GM12891 (cell line): ENCODE measurements around the gene NR6A1.

Experiments
- DNase-seq: peaks from one replicate; pipeline ENCODE4 v3.0.0; 2011; ENCODE audit warnings: low spot score; ENCODE audit not compliant: insufficient read length
- FAIRE-seq: peaks from 2 replicates; lab custom pipeline; 2011; peaks lifted over from hg19 to GRCh38; lab: Jason Lieb, UNC
- PAX5 ChIP-seq: IDR thresholded peaks from 2 replicates; pipeline ENCODE4 v1.6.1; 2011; ENCODE audit warnings: low read length, moderate library complexity, mild to moderate bottlenecking; ENCODE audit not compliant: insufficient read depth, severe bottlenecking
- POLR2A ChIP-seq: IDR thresholded peaks from 2 replicates; pipeline ENCODE4 v1.6.1; 2011; ENCODE audit warnings: low read depth, low read length, control low read depth
- POLR2AphosphoS5 ChIP-seq: IDR thresholded peaks from 2 replicates; pipeline ENCODE4 v1.6.1; 2011; ENCODE audit warnings: low read depth, low read length, control low read depth
- POU2F2 ChIP-seq: IDR thresholded peaks from 2 replicates; pipeline ENCODE4 v1.6.1; 2011; ENCODE audit warnings: low read depth, mild to moderate bottlenecking, control low read depth, low read length, moderate library complexity
- SPI1 ChIP-seq: IDR thresholded peaks from 2 replicates; pipeline ENCODE4 v1.6.1; 2011; ENCODE audit warnings: low read depth, low read length, control low read depth
- TAF1 ChIP-seq: IDR thresholded peaks from 2 replicates; pipeline ENCODE4 v1.6.1; 2011; ENCODE audit warnings: low read depth, low read length, control low read depth

The NR6A1 gene

DNA sequence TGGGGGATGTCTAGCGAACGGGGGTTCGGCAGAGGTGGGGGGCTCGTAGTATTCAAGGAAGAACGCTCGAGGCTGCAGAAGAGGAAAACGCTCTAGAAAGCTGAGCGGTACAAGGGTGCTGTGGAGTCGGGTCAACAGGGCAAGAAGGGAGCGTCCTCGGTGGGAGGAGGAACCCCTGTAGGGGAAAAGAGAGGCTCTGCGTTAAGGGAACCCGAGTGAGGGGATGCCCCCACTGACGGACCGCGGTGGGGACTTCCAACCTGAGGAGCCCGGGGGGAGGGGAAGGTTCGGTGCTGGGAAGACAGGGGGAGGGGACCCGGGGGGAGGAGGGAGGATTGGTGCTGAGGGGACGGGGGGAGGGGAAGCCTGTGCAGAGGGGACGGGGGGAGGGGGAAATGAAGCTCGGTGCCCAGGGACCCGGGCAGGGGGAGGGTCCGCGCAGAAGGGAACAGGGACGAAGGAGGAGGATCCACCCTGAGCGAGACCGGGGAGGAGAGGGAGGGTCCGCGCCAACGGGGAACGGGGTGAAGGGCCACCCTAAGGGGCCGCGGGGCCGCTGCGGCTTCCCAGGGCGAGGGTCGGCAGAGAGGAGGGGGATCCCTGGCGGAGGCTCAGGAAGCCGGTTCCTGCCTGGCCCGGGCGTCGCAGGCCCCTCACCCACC, 621 bp downstream of the NR6A1 start:
- DNase-seq (no peak), FAIRE-seq (no peak)
- TF ChIP-seq POLR2AphosphoS5, result no peak
- no peak; the same call in 1 of the 2 replicates for TF ChIP-seq POLR2A
- TF ChIP-seq TAF1, result no peak
- no peak for TF ChIP-seq SPI1
- no peak for TF ChIP-seq POU2F2
- no peak for TF ChIP-seq PAX5

DNA sequence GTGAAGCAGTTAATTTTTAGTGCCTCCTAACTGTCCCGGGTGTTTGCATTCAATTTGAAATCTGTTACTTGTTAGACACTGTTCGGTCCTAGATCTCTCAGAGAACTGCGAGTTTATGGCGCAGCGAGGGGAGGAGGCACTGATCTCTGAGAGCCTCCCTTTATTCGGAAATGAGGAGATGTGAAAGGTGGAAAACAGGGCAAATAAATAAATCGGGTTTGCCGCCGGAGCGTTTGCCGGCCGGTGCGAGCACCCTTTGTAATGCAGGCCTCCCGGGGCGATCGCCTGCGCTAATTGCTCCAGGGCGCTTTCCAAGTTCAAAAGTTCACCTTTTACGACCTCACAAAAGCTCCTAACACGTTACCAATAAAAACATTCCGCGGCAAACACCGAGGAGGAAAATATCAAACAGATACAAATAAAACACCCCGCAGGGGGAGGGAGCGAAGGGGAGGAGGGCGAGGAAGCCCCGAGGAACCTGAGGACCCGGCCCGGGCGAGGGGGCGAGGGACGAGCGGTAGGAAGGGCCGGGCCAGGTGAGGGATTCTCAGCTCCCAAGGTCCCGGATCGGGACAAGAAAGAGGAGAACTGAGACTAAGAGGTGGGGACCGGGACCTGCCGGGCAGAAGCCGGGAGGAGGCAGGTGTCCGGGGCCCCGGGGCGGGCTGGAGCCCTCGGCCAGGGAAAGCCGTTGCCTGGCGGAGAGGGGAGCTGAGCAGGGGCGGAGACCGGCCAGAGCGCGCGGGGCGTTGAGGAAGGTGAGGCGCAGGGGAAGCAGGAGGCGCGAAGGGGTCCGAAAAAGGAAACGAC, 1.4 kb downstream of the NR6A1 start:
- no peak for FAIRE-seq
- DNase-seq, result no peak
- TF ChIP-seq SPI1 (no peak), POLR2AphosphoS5 (no peak), PAX5 (no peak), POU2F2 (no peak), TAF1 (no peak), POLR2A (no peak)

DNA sequence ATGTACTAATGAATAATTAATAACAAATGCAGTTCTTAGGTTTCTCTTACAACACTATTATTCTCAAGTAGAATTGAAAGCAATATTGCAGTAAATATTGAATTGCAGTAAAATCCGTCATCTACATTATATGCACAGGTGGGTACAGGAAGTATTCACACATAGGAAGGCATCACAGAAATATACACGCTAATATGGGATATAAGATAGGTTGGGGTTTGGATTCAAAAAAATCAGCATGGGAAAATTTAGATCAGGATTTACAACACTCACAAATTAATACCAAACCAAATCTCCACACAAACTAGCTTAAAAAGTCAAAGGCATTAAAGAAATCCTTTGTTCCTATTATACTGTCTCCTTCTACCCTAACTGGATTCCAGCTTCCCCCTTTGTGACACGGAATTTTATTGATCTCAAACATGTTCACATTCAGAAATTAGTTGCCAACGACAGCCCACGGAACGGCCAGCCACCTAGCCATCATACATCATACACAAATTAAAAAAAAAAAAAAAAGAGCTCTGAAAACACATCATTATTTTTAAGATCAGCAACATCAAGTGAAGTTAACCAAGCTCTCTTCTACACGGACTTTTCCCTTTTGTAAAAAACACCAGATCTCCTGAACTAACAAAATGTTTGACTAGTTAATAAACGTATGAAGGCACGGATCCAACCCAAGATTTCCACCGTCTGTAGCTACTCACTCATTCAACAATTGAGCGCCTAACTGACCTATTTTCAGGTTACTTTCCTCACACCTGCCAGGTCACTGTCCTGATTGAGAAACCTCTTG, 2.2 kb downstream of the NR6A1 start:
- FAIRE-seq (peak; percentile 57), DNase-seq (no peak)
- TF ChIP-seq PAX5 (no peak), POLR2AphosphoS5 (no peak), POU2F2 (no peak), TAF1 (no peak), POLR2A (no peak), SPI1 (no peak)

DNA sequence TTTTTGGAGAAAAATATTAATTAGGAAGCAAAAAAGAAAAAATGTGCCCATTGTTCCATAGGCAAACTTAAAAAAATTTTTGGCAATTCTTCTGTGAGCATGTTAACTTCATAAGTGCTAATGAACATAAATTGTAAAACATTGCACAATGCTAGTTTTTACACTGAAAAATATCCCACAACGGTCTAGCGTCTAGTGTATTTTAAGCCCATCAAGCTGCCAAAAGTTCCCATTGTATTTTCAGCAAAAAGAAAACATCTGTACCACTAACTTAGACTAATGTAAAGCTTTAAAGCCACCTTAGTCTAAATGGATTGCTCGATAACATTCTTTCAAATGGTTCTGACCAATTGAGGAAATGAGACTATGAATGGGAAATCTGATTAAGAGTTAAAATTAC, 2.8 kb downstream of the NR6A1 start:
- TF ChIP-seq POLR2AphosphoS5, result no peak
- TF ChIP-seq SPI1, result peak; percentile 26; the same call in 1 of the 2 replicates
- no peak for TF ChIP-seq POLR2A
- FAIRE-seq, result no peak
- DNase-seq, result no peak

DNA sequence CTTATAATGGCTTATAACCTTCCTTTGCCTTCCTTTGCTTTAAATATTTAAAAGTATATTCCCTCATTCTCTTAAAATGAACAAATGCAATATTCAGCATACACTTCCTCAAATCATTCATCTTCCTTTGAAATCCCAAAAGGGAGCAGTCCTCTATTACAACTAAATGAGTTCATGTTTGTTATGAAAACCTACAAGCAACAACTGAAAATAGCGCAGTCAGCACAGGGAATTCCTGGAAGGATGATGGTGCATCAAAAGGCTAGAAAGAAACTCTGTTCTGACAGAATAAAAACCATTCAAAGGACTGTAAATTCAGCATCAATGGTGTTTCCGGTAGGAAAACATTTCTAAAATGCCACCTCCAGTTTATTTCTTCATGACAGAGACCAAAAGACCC, 3.3 kb downstream of the NR6A1 start:
- TF ChIP-seq POU2F2, result no peak
- TF ChIP-seq POLR2AphosphoS5, result no peak
- TF ChIP-seq SPI1, result no peak
- TF ChIP-seq PAX5, result no peak
- no peak for DNase-seq
- FAIRE-seq, result no peak

DNA sequence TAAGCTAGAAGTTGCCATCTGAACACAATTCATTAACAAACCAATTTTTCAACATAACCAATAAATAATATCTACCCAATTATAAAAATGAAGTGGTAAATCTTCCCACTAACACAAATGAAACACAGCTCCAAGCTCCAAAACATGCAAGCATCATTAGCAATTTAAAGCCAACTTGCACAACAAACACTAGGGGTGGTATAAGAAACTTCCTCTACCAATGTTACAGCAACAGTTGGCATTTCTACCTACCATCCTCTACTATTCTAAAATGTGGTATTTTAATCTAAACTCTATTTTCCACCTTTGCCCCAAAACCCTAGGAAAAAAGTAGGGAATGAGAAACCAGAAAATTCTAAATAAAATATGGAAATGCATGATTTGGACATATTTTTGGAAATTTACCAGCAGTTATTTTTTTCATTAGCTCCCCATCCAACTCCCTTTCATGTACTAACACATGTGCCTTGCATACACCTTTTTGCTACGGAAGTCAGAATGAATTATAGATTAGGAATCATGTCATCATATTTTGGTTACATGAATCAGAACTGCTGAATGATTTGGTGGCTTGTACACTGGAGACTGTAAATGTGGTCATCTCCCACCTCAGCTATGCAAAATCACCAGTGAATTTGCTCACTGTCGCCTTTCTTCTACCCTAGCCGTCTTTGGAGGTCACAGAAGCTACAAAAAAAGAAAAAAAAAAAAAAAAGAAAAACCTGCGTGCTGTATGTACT, 4.1 kb downstream of the NR6A1 start:
- no peak for FAIRE-seq
- TF ChIP-seq POLR2A, result no peak
- no peak for TF ChIP-seq TAF1
- TF ChIP-seq PAX5, result no peak
- no peak for TF ChIP-seq POLR2AphosphoS5
- no peak for TF ChIP-seq SPI1
- no peak for TF ChIP-seq POU2F2
- no peak for DNase-seq

DNA sequence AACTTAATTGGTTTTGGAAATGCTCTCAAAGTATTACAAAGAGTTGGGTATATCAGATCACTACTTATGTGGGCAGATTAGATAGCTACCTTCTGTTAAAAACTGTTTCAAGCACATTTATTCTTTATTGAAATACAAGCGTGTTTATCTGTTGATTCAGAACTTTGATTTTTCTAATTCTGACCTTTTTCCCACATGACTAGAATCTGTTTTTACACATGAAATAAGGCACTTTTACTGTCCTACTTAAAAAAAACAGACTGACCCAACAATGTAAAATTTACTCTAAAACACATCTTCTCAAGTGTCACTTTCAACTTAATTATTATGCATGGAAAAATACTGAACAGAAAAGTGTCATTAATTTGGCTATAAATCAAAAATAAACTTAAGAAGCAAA, 4.8 kb downstream of the NR6A1 start:
- no peak for FAIRE-seq

DNA sequence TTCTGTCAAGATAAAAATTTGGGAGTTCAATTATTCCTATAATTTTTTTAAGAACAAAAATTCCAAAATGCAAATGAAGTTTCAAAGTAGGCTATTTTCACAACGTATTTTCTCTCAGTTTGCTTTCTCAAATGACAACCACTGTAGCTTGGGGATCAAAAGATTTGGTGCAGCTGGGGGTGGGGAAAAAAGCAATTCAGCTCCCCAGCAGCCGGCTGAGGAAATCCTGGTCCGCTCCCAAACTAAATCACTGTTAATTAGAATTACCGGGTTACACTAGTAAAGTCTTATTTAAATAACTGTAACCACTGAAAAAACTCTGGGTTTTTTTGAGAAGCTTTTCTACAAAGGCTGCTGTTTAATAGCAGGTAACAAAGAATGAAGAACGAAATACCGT, 5.7 kb downstream of the NR6A1 start:
- DNase-seq (no peak), FAIRE-seq (no peak)
- TF ChIP-seq POLR2A (no peak), POLR2AphosphoS5 (no peak), PAX5 (no peak), TAF1 (no peak), SPI1 (no peak), POU2F2 (no peak)

More for the DNA sequence above, 4.8 kb downstream of the NR6A1 start:
- DNase-seq, result no peak
- TF ChIP-seq PAX5 (no peak), POU2F2 (no peak)

DNA sequence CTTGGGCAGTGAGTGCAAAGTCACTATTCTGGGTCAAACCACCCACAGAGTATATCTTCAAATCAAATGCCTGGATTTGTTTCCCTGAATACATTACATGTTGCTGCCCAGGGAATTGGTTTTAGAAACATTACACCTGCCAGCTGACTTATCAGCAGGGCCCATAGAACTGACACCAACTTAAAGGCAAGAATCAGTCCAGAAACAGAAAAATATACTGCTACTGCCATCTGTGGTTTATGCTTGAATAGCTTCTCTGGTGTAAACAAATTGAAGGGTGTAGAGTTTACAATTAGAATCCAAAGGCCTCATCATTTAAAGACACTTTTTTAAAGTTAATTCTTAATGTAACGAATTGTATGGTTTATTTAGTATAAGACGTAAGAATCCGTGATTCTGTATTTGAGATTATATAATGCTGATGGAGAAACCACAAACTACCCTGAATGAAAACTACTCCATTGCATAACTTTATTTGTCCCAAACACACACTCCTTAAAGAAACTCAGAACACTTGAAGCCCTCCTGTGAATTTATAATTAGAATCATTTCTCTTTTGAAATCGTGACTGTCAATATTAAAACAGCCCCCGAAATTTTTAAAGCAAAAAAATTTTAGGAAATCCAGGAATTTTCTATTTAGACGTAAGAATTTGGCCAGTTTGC, 6.2 kb downstream of the NR6A1 start:
- DNase-seq (no peak), FAIRE-seq (peak; percentile 64)
- no peak for TF ChIP-seq POU2F2
- no peak for TF ChIP-seq TAF1
- TF ChIP-seq SPI1, result no peak
- TF ChIP-seq PAX5, result no peak
- TF ChIP-seq POLR2A, result no peak
- TF ChIP-seq POLR2AphosphoS5, result no peak
